Measurements from ENCODE around the gene LIPE.

DNA sequence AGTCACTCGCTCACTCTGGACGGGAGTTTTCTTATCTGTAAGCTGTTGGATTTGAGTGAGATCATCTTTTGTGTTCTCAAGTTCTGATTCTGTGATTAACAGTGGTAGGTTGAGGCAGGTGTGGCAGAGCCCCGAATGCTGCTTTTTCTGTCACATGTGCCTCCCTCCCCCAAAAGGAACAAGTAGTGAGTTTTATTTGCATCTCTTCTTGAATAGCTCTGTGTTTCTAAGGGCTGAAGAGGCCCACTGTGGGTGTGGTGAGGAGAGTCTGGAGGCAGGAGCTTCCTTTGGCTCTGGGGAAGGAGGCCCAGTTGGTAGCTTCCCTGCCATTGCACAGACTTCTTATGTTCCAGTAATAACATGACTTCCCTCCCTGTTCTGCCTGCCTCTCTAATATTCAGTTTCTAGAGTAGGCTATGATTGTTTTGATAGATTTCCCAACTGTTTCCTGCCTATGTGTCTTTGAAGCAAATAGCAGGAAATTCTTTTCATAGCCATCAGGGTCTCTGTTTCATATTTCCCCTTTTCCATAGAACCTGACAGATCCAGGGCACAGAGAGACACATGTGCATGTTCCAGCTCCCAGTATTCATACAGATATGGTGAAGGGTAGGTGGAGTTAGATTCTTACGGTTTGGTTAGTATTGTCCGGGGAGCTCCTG, 39.5 kb upstream of the LIPE start:
- TF ChIP-seq, protein P1, sequence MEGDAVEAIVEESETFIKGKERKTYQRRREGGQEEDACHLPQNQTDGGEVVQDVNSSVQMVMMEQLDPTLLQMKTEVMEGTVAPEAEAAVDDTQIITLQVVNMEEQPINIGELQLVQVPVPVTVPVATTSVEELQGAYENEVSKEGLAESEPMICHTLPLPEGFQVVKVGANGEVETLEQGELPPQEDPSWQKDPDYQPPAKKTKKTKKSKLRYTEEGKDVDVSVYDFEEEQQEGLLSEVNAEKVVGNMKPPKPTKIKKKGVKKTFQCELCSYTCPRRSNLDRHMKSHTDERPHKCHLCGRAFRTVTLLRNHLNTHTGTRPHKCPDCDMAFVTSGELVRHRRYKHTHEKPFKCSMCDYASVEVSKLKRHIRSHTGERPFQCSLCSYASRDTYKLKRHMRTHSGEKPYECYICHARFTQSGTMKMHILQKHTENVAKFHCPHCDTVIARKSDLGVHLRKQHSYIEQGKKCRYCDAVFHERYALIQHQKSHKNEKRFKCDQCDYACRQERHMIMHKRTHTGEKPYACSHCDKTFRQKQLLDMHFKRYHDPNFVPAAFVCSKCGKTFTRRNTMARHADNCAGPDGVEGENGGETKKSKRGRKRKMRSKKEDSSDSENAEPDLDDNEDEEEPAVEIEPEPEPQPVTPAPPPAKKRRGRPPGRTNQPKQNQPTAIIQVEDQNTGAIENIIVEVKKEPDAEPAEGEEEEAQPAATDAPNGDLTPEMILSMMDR (IDR thresholded peaks at IDR 0.05): no peak
- no peak for TF ChIP-seq POLR2AphosphoS5 (IDR thresholded peaks at IDR 0.05)
